Caco-2 (cell line): Measurements from ENCODE around the gene PAK6. TPM values are rescaled to one million over a fixed set of nuclear protein-coding genes. Genes with fewer than 3 reads are reported as not detected.
A peak's percentile ranks its signal among the peaks of the same experiment; 100 is the strongest.

ENCODE experiments used
- BruUV-seq: library from RNA; stranded (reverse); fragments of 400-500 nt; replicated peaks from 2 replicates; lab custom pipeline; 2021; lab: Mats Ljungman, UMichigan
- CTCF ChIA-PET: fragments of 300-600 bp; sonication (Branson Sonifier 250); formaldehyde crosslinking; loops from one replicate; lab custom pipeline; 2022; ENCODE audit warnings: antibody characterized with exemption; lab: Charles Lee
- POLR2A ChIA-PET: fragments of 300-600 bp; sonication (Branson Sonifier 250); formaldehyde crosslinking; loops from one replicate; lab custom pipeline; 2022; ENCODE audit warnings: antibody characterized with exemption; lab: Charles Lee
- DNase-seq, 2 experiments: peaks; one replicate each; pipeline versions ENCODE4 v3.0.0 to v3.0.0-alpha.2; 2020 to 2022
- H3K27me3 ChIP-seq: replicated peaks from 2 replicates; pipeline ENCODE4 v1.6.0; 2011; ENCODE audit warnings: low read length; ENCODE audit not compliant: control insufficient read depth, insufficient read depth
- H3K36me3 ChIP-seq: 2 replicates; pipeline ENCODE4 v1.5.1; 2011; ENCODE audit warnings: low read length; ENCODE audit not compliant: control insufficient read depth, insufficient read depth
- H3K4me1 ChIP-seq: fragments of 250-450 bp; sonication (Bioruptor Pico); 2 replicates; pipeline ENCODE4 v1.5.1; 2020; ENCODE audit warnings: mild to moderate bottlenecking
- H3K4me3 ChIP-seq: 2 replicates; pipeline ENCODE4 v1.5.1; 2011; ENCODE audit warnings: low read depth, mild to moderate bottlenecking, control low read depth, low read length
- H3K9me3 ChIP-seq: fragments of 250-450 bp; sonication (Bioruptor Pico); 2 replicates; pipeline ENCODE4 v1.5.1; 2020; ENCODE audit warnings: mild to moderate bottlenecking, moderate library complexity
- H3K27ac Mint-ChIP-seq: one replicate; pipeline ENCODE4 v1.8.0; 2022; ENCODE audit warnings: mixed read lengths; ENCODE audit not compliant: unreplicated experiment
- H3K27me3 Mint-ChIP-seq: one replicate; pipeline ENCODE4 v1.8.0; 2022; ENCODE audit warnings: mixed read lengths; ENCODE audit not compliant: insufficient read depth, unreplicated experiment
- H3K36me3 Mint-ChIP-seq: one replicate; pipeline ENCODE4 v1.8.0; 2022; ENCODE audit warnings: mild to moderate bottlenecking, mixed read lengths; ENCODE audit not compliant: insufficient read depth, unreplicated experiment
- H3K4me1 Mint-ChIP-seq: one replicate; pipeline ENCODE4 v1.8.0; 2022; ENCODE audit warnings: low read depth, mixed read lengths; ENCODE audit not compliant: unreplicated experiment
- H3K4me3 Mint-ChIP-seq: one replicate; pipeline ENCODE4 v1.8.0; 2022; ENCODE audit warnings: mild to moderate bottlenecking, moderate library complexity, mixed read lengths; ENCODE audit not compliant: unreplicated experiment
- H3K9me3 Mint-ChIP-seq: one replicate; pipeline ENCODE4 v1.8.0; 2022; ENCODE audit warnings: mixed read lengths; ENCODE audit not compliant: unreplicated experiment
- CTCF ChIP-seq, 2 experiments: fragments of 200-600 bp in 1 of 2; IDR thresholded peaks; 1 replicate in 1 of 2; 2 replicates in 1 of 2; pipeline versions ENCODE4 v1.5.1 to v1.8.0; 2011 to 2022; ENCODE audit warnings: antibody characterized with exemption in 1 of 2, control low read depth in 1 of 2, inconsistent platforms in 1 of 2, low read depth in 1 of 2, low read length in 1 of 2, mild to moderate bottlenecking in 1 of 2, moderate library complexity in 1 of 2; ENCODE audit not compliant: insufficient read depth in 1 of 2, severe bottlenecking in 1 of 2, unreplicated experiment in 1 of 2
- intact Hi-C: fragments of 100-400 bp; cut with micrococcal nuclease; formaldehyde crosslinking; loops from one replicate; pipeline ENCODE4 v1.10.0; 2022; ENCODE audit not compliant: unreplicated experiment
- total RNA-seq: library from RNA; stranded (reverse); gene quantifications from 2 replicates; pipeline ENCODE4 v1.2.3, GENCODE V29; 2022

PAK6 gene
- total RNA-seq, 1 experiment from 2014 or later: 20.7 TPM

- DNase-seq: no peak
- no peaks in the 10 kb centered on the region for H3K9me3 Mint-ChIP-seq
- no peaks in the 10 kb centered on the region for H3K4me1 Mint-ChIP-seq
- no peak overlapping the region for H3K27ac Mint-ChIP-seq
- Histone ChIP-seq H3K36me3 (no peaks in the 10 kb centered on the region), H3K9me3 (no peaks in the 10 kb centered on the region), H3K4me1 (no peaks in the 10 kb centered on the region; the same call in 1 of the 2 replicates), H3K27me3 (no peaks in the 10 kb centered on the region), H3K4me3 (no peak overlapping the region)
- CTCF ChIA-PET: interaction anchor here (1.1 to 3.0 kb wide), 5 partner anchors 10 to 57 kb away, joined by 3 to 60 read pairs (median 21); partner anchors contain the start of genes CCDC9B and PLCB2
- TF ChIP-seq CTCF (IDR thresholded peaks at IDR 0.05; ENCODE audit: insufficient read depth in 1 of 2, low read depth in 1 of 2, low read length in 1 of 2, severe bottlenecking in 1 of 2, unreplicated experiment in 1 of 2): no peak
- no peaks in the 10 kb centered on the region for H3K27me3 Mint-ChIP-seq
- no TSS peak for BruUV-seq
- H3K36me3 Mint-ChIP-seq: peaks cover 5% of the 10 kb centered on the region
- peak overlapping the region; percentile 60 for H3K4me3 Mint-ChIP-seq
- POLR2A ChIA-PET: no interaction called here
- intact Hi-C loops: no loop called here
These were observed 42.4 kb downstream of the PAK6 start for GRCh38 chr15:40281057-40281800.

GRCh38 chr15:40281801-40282146 is 42.9 kb downstream of the PAK6 start:
- no peaks in the 10 kb centered on the region for H3K36me3 Mint-ChIP-seq
- peak overlapping the region; percentile 72 for H3K4me3 Mint-ChIP-seq
- no peak for TF ChIP-seq CTCF (IDR thresholded peaks at IDR 0.05; ENCODE audit: insufficient read depth in 1 of 2, low read depth in 1 of 2, low read length in 1 of 2, severe bottlenecking in 1 of 2, unreplicated experiment in 1 of 2)
- CTCF ChIA-PET: interaction anchor here (0.7 to 2.2 kb wide), 4 partner anchors 9 to 45 kb away, joined by 3 to 21 read pairs (median 5); no protein-coding TSS in a partner anchor
- no peaks in the 10 kb centered on the region for H3K9me3 Mint-ChIP-seq
- no peak overlapping the region for H3K27ac Mint-ChIP-seq
- POLR2A ChIA-PET: no interaction called here
- BruUV-seq: no TSS peak
- Histone ChIP-seq H3K4me3 (peak overlapping the region; percentile 63), H3K36me3 (no peaks in the 10 kb centered on the region), H3K9me3 (no peaks in the 10 kb centered on the region), H3K4me1 (no peaks in the 10 kb centered on the region; the same call in 1 of the 2 replicates), H3K27me3 (no peaks in the 10 kb centered on the region)
- no peaks in the 10 kb centered on the region for H3K4me1 Mint-ChIP-seq
- DNase-seq: no peak
- intact Hi-C loops: loop anchor here (1.0 kb wide), 1 partner anchor 141 kb away; no protein-coding TSS in a partner anchor
- no peaks in the 10 kb centered on the region for H3K27me3 Mint-ChIP-seq

- Histone ChIP-seq H3K4me3 (peak overlapping the region; percentile 63), H3K36me3 (no peaks in the 10 kb centered on the region), H3K4me1 (no peaks in the 10 kb centered on the region; the same call in 1 of the 2 replicates), H3K27me3 (no peaks in the 10 kb centered on the region), H3K9me3 (no peaks in the 10 kb centered on the region)
- no TSS peak for BruUV-seq
- peak; percentile 71 to 74 for DNase-seq
- Mint-ChIP-seq H3K27ac (no peak overlapping the region), H3K4me3 (peak overlapping the region; percentile 72), H3K4me1 (no peaks in the 10 kb centered on the region), H3K27me3 (no peaks in the 10 kb centered on the region), H3K36me3 (no peaks in the 10 kb centered on the region), H3K9me3 (no peaks in the 10 kb centered on the region)
- POLR2A ChIA-PET: no interaction called here
- no peak for TF ChIP-seq CTCF (IDR thresholded peaks at IDR 0.05; ENCODE audit: insufficient read depth in 1 of 2, low read depth in 1 of 2, low read length in 1 of 2, severe bottlenecking in 1 of 2, unreplicated experiment in 1 of 2)
- CTCF ChIA-PET: interaction anchor here (0.7 to 2.2 kb wide), 4 partner anchors 9 to 44 kb away, joined by 3 to 21 read pairs (median 5); no protein-coding TSS in a partner anchor
- intact Hi-C loops: loop anchor here (1.0 kb wide), 1 partner anchor 140 kb away; no protein-coding TSS in a partner anchor
These were observed 43.4 kb downstream of the PAK6 start for GRCh38 chr15:40282147-40282868.
